SH-SY5Y (cell line): ENCODE data around the gene LSM14B.

Experiments used
- GATA2 ChIP-seq: IDR thresholded peaks from 2 replicates; pipeline ENCODE4 v1.6.1; 2011; ENCODE audit warnings: mild to moderate bottlenecking, low read depth, low read length
- GATA3 ChIP-seq: IDR thresholded peaks from 2 replicates; pipeline ENCODE4 v1.6.1; 2011; ENCODE audit warnings: low read depth, mild to moderate bottlenecking, low read length, moderate library complexity

- TF ChIP-seq GATA3 (no peak), GATA2 (peak; percentile 58; the same call in 1 of the 2 replicates)
These were observed 55.0 kb downstream of the LSM14B start for GRCh38 chr20:62177307-62177706.
